ENCODE measurements around the gene NPW.
A peak's percentile ranks its signal among the peaks of the same experiment; 100 is the strongest.

DNA sequence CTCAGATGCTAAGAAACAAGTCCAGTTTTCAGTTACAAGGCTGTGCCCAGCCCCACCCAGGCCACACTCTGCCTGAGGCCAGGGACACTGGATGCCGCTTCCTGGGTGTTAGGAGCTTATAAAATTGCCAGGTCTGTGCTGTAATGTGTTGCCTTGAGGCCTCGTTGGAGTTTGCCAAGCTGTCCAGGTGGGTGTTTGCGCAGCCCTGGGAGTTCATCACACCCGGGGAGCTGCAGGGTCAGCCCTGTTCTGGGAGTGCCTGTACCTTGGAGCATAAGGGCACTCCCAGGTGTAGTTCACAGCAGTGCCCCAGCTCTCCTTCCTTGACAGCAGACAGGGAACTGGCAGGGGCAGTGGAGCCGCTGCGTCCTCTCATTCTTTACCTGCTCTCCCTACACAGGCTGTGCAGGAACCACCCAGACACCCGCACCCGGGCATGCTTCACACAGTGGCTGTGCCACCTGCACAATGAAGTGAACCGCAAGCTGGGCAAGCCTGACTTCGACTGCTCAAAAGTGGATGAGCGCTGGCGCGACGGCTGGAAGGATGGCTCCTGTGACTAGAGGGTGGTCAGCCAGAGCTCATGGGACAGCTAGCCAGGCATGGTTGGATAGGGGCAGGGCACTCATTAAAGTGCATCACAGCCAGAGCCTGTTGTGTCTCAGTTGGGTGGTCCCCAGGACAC lies 34.0 kb upstream of the NPW start:
- TF ChIP-seq, protein P1, sequence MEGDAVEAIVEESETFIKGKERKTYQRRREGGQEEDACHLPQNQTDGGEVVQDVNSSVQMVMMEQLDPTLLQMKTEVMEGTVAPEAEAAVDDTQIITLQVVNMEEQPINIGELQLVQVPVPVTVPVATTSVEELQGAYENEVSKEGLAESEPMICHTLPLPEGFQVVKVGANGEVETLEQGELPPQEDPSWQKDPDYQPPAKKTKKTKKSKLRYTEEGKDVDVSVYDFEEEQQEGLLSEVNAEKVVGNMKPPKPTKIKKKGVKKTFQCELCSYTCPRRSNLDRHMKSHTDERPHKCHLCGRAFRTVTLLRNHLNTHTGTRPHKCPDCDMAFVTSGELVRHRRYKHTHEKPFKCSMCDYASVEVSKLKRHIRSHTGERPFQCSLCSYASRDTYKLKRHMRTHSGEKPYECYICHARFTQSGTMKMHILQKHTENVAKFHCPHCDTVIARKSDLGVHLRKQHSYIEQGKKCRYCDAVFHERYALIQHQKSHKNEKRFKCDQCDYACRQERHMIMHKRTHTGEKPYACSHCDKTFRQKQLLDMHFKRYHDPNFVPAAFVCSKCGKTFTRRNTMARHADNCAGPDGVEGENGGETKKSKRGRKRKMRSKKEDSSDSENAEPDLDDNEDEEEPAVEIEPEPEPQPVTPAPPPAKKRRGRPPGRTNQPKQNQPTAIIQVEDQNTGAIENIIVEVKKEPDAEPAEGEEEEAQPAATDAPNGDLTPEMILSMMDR (IDR thresholded peaks at IDR 0.05), result no peak
- peak; percentile 76 to 79 for TF ChIP-seq POLR2A (IDR thresholded peaks at IDR 0.05)

Measured in Peyer's patch (tissue), 4 donors.